HG02642 (cell line): ENCODE data around the gene PAGE4.

Experiments
- ATAC-seq: cut with Tn5 transposase; IDR thresholded peaks from one replicate; pipeline ENCODE4 v1.9.1; 2021; ENCODE audit warnings: mild to moderate bottlenecking; ENCODE audit not compliant: unreplicated experiment, poor library complexity

Gene PAGE4

DNA sequence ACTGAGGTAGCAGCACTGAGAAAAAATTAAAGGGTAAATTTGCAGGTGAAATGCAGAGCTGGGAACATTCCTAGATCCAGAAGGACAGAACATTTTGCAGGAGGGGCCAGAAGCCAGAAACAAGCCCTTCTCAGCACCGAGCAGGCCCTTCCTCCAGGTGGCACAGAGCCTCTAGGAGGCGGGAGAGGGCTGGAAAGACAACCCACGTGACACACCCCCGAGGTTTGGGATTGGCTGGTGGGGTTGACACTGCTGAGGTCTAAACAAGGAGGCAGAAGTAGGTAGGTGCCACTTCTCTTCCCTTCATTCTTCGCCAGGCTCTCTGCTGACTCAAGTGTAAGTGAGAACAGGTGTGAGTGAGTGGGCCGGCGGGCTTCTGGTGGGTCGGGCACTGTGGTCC lies at the start of gene PAGE4:
Gene PAGE4, plus strand, starts transcription at position 288 of the 400 bp plus-strand sequence. CDS start 1,126 bp downstream, outside the sequence.
- no peak for ATAC-seq

DNA sequence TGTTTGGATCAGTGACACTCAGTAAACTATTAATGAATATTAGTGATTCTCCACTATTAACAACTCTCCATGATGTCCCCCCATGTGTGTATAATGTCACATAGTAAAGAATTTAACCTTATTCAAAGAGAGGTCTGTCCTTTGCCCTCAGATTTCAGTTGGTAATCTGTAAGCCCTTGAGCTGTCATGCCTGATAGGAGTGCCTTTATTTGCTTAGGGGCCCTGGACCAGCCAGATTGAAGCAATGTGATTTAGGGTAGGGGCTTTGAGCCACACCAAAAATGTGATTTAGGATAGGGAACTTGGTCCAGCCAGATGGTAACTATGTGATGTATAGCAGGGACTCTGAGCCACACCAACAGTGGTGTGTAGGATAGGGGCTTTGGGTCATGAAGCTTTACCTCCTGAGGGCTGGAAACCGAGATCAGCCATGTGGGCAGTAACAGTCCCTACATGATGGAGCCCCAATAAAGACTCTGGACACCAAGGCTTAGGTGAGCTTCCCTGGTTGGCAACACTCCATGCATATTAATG lies 44.3 kb upstream of the PAGE4 start:
- no peak for ATAC-seq

DNA sequence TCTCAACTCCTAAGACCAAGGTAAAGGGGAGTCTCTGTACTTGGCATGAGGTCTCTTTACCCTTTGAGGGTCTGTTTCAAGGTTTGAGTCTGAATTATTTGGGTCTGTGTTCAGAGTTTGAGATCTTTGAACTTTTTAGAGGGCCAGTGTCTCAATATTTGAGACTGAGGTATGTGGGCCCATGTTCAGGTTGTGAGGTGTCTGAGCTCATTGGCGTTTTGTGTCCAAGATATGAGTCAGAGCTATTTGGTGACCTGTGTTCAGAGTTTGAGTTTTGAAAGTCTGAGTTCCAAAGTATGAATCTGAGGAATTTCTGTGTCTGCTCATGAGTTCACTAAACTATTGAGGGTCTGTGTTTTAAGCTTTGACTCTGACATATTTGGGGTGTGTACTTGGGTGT lies 36.7 kb upstream of the PAGE4 start:
- no peak for ATAC-seq

DNA sequence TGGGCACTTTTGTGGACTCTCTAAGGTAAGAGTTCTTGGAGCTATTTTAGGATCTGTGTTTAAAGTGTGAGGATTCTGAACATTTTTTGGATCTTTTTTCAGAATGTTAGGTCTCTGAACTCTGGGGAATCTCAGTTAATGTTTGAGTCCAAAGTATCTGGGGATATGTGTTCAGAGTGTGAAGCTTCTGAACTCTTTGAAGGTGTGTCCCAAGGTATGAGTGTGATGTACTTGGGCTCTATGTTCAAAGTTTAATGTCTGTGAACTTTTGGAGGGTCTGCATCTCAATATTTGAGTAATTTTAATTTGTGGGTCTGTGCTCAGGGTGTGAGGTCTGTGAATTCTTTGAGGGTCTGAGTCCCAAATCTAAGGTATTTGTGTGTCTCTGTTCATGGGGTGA lies 35.4 kb upstream of the PAGE4 start:
- ATAC-seq: no peak

- ATAC-seq: no peak
Observed at GRCh38 chrX:49799828-49800227, 29.3 kb upstream of the PAGE4 start.

GRCh38 chrX:49809891-49810632 lies 19.0 kb upstream of the PAGE4 start:
- no peak for ATAC-seq

DNA sequence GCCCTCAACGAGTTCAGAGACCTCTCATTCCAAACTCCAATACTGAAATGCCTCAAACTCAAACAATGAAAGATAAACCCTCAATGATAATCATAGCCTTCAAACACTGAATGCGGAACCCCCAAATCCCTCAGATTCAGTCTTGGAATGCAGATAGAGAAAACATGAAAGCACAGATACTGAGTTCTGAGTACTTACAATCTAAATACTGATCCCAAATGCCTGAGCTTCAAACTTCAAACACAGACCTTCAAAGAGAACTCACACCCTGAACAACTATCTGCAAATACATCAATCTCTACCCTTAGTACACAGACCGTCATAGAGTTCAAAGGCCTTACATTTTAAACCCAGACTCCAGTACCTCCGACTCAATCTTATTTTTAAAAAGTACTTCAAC lies 16.9 kb upstream of the PAGE4 start:
- ATAC-seq: no peak

GRCh38 chrX:49816435-49816834 lies 12.7 kb upstream of the PAGE4 start:
- no peak for ATAC-seq

- ATAC-seq: peak; percentile 65
Observed at GRCh38 chrX:49838374-49838773, 9.3 kb downstream of the PAGE4 start.

DNA sequence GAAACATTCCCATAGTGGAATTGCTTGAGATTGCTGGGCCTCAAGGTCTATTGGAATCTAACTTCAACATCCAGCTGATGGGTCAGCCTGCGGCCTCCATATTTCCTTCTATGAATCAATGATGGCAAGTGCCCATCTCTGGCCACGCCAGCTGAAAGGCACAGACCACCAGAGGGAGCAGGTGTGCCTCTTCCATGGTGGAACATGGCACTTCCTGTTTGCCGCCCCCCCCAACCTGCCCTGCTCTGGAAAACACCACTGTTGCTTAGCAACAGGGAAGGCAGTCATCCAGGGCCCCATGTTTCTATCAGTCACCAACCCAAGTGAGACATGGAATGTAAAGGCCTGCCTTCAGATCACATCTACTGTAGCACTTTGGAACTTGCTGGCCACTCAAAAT lies 11.6 kb downstream of the PAGE4 start:
- ATAC-seq: no peak

GRCh38 chrX:49842621-49843020 lies 13.5 kb downstream of the PAGE4 start:
- ATAC-seq: no peak

DNA sequence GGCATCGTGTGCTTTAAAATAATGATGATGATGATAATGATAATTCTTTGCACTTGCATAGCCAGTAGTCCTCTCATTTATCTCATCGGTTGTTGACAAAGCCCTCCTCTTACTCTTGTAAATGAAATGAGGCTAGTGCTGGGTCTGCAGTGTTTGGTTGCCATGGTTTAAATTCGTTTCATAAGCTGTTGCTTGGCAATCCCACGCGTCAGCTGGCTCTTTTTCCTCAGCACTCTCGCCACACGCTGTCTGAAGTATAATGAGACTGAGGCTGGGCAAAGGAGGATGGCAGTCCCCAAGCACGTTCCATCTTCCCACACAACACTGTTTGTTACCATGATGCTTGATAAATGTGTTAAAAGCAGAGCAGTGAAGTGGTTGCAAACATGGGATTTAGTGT lies 15.5 kb downstream of the PAGE4 start:
- ATAC-seq: no peak

DNA sequence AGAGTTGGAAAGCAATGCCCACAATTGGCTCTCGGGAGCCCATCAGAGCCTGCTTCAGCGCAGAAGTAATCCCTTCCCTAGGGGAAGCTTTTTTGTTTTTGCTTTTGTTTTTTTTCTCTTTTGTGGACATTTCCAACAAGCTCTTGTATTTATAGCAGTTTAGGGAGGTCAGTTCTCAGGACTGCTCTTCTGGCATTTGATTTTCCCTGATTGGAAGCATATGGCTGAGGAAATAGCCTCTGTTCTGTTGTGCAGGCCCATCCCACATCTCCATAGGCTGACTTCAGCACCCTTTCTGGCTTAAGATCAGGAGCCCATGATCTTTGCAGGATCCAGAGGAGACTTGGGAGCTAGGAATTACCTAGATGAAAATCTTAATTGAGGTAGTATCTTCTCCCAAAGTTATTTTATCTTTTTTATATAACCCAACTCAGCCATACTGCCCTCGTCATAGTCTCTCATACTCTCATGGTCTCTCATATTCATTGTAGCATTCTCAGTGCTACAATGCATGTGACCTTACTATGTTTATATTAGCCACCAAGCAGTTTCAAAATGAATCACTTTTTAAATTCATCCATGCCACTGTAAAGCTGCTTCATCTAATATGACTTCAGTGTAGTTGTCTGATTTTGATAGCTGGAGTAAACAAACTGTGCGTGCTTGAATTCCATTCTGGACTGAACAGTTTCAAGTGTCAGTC lies 16.7 kb downstream of the PAGE4 start:
- ATAC-seq: no peak

DNA sequence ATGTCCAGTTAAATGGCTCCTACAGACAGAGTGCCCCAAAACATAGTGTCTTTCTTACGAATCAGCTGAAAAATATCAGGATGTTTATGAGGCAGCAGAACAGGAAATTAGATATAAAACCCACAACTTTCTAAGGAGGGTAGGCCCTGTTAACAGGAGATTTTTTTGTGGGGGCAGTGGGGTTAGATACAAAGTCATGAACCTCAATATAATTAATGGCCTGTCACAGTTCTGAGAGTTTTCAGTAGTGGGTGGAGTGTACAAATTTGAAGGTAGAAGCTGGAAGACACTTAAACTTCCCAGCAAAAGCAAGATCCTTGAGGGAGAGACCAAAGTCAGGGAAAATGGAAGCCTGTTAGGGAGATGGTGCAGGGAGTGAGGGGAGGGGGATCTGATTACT lies 17.4 kb downstream of the PAGE4 start:
- ATAC-seq: no peak

DNA sequence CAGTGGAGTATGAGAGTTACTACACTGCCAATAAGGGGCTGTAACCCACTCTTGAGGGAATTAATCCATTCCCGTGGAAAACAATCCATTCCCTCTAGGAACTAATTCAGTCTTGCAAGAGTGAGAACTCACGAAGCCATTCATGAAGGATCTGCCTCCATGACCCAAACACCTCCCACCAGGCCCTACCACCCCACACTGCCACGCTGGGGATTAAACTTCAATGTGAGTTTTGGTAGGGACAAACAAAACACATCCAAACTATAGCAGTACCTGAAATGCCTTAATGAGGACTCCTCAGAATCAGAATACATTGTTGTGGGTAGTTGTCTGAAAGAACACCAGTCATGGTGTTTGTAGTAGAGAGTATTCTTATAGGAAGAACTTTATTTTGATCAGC lies 19.2 kb downstream of the PAGE4 start:
- no peak for ATAC-seq

DNA sequence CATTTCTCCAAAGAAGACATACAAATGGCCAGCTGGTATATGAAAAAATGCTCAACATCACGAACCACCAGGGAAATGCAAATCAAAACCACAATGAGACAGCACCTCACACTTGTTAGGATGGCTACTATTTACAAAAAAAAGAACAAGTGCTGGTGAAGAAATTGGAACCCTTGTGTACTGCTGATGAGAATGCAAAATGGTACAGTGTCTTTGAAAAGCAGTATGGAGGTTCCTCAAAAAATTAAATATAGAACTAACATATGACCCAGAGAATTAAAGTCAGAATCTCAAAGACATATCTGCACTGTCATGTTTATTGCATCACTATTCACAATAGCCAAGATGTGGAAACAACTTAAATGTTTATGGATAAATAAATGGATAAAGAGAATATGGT lies 20.9 kb downstream of the PAGE4 start:
- ATAC-seq: no peak

GRCh38 chrX:49853661-49854060 lies 24.6 kb downstream of the PAGE4 start:
- ATAC-seq: no peak

GRCh38 chrX:49856819-49857218 lies 27.7 kb downstream of the PAGE4 start:
- ATAC-seq: no peak

- no peak for ATAC-seq
Observed at GRCh38 chrX:49858341-49858740, 29.2 kb downstream of the PAGE4 start.

DNA sequence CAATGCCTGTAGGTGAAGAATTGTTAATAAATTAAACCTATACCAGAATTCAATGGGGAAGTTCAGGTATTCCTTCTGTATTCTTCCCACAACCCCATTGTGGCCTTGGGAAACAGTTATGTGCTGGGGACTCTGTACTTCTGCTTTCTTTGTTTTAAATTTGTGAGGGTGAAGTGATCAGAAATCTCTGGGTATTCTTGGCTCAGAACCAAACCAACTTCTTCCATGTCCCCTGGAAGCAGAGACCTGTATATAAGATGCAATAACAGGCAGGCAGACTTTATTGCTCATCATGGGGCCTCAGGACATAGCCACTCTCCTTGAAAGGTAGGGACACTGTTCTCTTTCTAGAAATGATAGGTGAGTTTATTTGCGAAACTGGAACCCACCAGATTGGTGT lies 30.4 kb downstream of the PAGE4 start:
- no peak for ATAC-seq

GRCh38 chrX:49860867-49861535 lies 31.9 kb downstream of the PAGE4 start:
- ATAC-seq: no peak
